ENCODE results near the gene PPP1R12B. TPM values are rescaled to one million over a fixed set of nuclear protein-coding genes. Genes with fewer than 3 reads are reported as not detected.
"Not testable (repeated sequence)": the region's sequence is repeated elsewhere in the genome, so short reads cannot be mapped to it uniquely, and the experiment has no call there.

The PPP1R12B gene
- total and polyA plus RNA-seq, 2 experiments from 2014 or later = 13.2 to 13.8 TPM

DNA sequence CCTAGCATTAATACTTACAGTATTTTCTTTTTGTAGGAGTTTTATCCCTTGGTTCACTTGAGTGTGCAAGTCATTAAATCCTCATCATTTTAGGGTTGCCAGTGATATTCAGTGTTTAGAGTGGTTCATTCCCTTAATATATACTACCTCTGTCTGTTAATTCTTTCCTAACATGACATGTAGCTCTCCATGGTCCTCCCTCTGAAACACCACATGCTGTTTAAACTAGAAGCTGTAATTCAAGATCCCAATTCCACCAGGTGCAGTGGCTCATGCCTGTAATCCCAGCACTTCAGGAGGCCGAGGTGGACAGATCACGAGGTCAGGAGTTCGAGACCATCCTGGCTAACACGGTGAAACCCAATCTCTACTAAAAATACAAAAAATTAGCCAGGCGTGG is 233.9 kb downstream of the PPP1R12B start:
- not testable (repeated sequence) for ATAC-seq; H3K4me2 ChIP-seq; H3K36me3 ChIP-seq (ENCODE audit: insufficient read depth)

DNA sequence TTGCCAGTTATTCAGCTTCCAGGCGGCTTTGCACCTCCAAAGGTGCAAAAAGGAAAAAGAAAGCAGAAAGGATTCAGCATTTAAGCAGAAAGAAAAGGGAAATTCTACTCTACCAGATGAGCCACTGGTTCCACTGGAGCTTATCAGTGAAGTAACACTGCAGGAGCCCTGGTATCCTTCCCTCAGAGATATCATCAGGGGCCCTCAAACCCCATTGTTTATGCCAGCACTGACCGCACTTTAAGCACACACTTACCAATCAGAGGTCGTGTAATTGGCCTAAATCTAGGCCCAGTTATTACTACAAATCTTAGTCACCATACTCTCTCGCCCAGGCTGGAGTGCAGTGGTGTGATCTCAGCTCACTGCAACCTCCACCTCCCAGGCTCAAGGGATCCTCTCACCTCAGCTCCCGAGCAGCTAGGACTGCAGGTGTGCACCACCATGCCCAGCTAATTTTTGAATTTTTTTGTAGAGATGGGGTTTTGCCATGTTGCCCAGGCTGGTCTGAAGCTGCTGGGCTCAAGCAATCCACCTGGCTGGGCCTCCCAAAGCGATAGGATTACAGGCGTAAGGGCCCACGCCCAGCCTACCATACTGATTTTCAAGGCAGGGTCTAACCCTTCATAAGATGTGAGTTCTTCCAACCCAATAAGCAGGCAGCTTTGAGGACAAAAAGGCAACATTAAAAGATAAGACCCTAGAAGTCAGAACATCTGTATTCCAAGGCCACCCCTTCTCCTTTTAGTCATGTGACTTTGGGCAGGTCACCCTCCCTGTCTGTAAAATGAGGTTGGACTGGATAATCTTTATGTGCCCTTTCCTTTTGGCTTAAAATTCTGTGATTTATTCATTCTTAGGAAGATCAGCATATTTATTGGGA is 236.4 kb downstream of the PPP1R12B start:
- H3K36me3 ChIP-seq (ENCODE audit: insufficient read depth) = no peaks in the 10 kb centered on the region
- Mint-ChIP-seq H3K4me3 (no peak overlapping the region), H3K27ac (no peak overlapping the region), H3K9me3 (no peaks in the 10 kb centered on the region), H3K27me3 (ENCODE audit: insufficient read depth, low read depth, poor library complexity) (peaks cover 2% of the 10 kb centered on the region), H3K4me1 (peaks cover 2% of the 10 kb centered on the region; the same call in 2 of the 3 replicates), H3K36me3 (ENCODE audit: low read depth) (peaks cover 3% of the 10 kb centered on the region; the same call in 1 of the 3 replicates)
- H3F3A ChIP-seq (replicated peaks; ENCODE audit: low read depth) = no peaks in the 10 kb centered on the region
- H3K27me3 ChIP-seq (ENCODE audit: insufficient read depth) = no peaks in the 10 kb centered on the region
- ATAC-seq = no peak
- no peak overlapping the region for H3K4me3 ChIP-seq
- H3K9me2 ChIP-seq (ENCODE audit: insufficient read depth) = 0 out of 2 replicates have a peak, but pooled peaks cover 4% of the 10 kb centered on the region
- H3K4me1 ChIP-seq (ENCODE audit: insufficient read depth) = no peaks in the 10 kb centered on the region
- H3K4me2 ChIP-seq = no peak overlapping the region
- no peaks in the 10 kb centered on the region for H4K20me1 ChIP-seq (replicated peaks; ENCODE audit: insufficient read depth)
- no peaks in the 10 kb centered on the region for H3K79me2 ChIP-seq (replicated peaks; ENCODE audit: insufficient read depth)
- no peak overlapping the region for H3K27ac ChIP-seq (ENCODE audit: low read depth)
- no peak for DNase-seq (ENCODE audit: low spot score)
- no peak overlapping the region for H2AFZ ChIP-seq
- TF ChIP-seq EZH2 (IDR thresholded peaks at IDR 0.05; ENCODE audit: low read depth, unreplicated experiment) (no peak), POLR2AphosphoS5 (IDR thresholded peaks at IDR 0.05; ENCODE audit: low read depth) (no peak), JUNB (IDR thresholded peaks at IDR 0.05; ENCODE audit: unreplicated experiment) (no peak), ZNF114 (CRISPR knock-in tag; IDR thresholded peaks at IDR 0.05) (no peak)
- TF ChIP-seq, protein P1, sequence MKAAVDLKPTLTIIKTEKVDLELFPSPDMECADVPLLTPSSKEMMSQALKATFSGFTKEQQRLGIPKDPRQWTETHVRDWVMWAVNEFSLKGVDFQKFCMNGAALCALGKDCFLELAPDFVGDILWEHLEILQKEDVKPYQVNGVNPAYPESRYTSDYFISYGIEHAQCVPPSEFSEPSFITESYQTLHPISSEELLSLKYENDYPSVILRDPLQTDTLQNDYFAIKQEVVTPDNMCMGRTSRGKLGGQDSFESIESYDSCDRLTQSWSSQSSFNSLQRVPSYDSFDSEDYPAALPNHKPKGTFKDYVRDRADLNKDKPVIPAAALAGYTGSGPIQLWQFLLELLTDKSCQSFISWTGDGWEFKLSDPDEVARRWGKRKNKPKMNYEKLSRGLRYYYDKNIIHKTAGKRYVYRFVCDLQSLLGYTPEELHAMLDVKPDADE (IDR thresholded peaks at IDR 0.05) = no peak
- TF ChIP-seq, protein P2, sequence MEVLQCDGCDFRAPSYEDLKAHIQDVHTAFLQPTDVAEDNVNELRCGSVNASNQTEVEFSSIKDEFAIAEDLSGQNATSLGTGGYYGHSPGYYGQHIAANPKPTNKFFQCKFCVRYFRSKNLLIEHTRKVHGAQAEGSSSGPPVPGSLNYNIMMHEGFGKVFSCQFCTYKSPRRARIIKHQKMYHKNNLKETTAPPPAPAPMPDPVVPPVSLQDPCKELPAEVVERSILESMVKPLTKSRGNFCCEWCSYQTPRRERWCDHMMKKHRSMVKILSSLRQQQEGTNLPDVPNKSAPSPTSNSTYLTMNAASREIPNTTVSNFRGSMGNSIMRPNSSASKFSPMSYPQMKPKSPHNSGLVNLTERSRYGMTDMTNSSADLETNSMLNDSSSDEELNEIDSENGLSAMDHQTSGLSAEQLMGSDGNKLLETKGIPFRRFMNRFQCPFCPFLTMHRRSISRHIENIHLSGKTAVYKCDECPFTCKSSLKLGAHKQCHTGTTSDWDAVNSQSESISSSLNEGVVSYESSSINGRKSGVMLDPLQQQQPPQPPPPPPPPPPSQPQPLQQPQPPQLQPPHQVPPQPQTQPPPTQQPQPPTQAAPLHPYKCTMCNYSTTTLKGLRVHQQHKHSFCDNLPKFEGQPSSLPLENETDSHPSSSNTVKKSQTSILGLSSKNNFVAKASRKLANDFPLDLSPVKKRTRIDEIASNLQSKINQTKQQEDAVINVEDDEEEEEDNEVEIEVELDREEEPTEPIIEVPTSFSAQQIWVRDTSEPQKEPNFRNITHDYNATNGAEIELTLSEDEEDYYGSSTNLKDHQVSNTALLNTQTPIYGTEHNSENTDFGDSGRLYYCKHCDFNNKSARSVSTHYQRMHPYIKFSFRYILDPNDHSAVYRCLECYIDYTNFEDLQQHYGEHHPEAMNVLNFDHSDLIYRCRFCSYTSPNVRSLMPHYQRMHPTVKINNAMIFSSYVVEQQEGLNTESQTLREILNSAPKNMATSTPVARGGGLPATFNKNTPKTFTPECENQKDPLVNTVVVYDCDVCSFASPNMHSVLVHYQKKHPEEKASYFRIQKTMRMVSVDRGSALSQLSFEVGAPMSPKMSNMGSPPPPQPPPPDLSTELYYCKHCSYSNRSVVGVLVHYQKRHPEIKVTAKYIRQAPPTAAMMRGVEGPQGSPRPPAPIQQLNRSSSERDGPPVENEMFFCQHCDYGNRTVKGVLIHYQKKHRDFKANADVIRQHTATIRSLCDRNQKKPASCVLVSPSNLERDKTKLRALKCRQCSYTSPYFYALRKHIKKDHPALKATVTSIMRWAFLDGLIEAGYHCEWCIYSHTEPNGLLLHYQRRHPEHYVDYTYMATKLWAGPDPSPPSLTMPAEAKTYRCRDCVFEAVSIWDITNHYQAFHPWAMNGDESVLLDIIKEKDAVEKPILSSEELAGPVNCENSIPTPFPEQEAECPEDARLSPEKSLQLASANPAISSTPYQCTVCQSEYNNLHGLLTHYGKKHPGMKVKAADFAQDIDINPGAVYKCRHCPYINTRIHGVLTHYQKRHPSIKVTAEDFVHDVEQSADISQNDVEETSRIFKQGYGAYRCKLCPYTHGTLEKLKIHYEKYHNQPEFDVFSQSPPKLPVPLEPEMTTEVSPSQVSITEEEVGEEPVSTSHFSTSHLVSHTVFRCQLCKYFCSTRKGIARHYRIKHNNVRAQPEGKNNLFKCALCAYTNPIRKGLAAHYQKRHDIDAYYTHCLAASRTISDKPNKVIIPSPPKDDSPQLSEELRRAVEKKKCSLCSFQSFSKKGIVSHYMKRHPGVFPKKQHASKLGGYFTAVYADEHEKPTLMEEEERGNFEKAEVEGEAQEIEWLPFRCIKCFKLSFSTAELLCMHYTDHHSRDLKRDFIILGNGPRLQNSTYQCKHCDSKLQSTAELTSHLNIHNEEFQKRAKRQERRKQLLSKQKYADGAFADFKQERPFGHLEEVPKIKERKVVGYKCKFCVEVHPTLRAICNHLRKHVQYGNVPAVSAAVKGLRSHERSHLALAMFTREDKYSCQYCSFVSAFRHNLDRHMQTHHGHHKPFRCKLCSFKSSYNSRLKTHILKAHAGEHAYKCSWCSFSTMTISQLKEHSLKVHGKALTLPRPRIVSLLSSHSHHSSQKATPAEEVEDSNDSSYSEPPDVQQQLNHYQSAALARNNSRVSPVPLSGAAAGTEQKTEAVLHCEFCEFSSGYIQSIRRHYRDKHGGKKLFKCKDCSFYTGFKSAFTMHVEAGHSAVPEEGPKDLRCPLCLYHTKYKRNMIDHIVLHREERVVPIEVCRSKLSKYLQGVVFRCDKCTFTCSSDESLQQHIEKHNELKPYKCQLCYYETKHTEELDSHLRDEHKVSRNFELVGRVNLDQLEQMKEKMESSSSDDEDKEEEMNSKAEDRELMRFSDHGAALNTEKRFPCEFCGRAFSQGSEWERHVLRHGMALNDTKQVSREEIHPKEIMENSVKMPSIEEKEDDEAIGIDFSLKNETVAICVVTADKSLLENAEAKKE (CRISPR knock-in tag; IDR thresholded peaks at IDR 0.05) = no peak
- TF ChIP-seq, protein P3, sequence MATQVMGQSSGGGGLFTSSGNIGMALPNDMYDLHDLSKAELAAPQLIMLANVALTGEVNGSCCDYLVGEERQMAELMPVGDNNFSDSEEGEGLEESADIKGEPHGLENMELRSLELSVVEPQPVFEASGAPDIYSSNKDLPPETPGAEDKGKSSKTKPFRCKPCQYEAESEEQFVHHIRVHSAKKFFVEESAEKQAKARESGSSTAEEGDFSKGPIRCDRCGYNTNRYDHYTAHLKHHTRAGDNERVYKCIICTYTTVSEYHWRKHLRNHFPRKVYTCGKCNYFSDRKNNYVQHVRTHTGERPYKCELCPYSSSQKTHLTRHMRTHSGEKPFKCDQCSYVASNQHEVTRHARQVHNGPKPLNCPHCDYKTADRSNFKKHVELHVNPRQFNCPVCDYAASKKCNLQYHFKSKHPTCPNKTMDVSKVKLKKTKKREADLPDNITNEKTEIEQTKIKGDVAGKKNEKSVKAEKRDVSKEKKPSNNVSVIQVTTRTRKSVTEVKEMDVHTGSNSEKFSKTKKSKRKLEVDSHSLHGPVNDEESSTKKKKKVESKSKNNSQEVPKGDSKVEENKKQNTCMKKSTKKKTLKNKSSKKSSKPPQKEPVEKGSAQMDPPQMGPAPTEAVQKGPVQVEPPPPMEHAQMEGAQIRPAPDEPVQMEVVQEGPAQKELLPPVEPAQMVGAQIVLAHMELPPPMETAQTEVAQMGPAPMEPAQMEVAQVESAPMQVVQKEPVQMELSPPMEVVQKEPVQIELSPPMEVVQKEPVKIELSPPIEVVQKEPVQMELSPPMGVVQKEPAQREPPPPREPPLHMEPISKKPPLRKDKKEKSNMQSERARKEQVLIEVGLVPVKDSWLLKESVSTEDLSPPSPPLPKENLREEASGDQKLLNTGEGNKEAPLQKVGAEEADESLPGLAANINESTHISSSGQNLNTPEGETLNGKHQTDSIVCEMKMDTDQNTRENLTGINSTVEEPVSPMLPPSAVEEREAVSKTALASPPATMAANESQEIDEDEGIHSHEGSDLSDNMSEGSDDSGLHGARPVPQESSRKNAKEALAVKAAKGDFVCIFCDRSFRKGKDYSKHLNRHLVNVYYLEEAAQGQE (IDR thresholded peaks at IDR 0.05; ENCODE audit: unreplicated experiment) = no peak

More for the DNA sequence above, 233.9 kb downstream of the PPP1R12B start:
- not testable (repeated sequence) for H4K20me1 ChIP-seq (replicated peaks; ENCODE audit: insufficient read depth); DNase-seq (ENCODE audit: low spot score); H3K27ac Mint-ChIP-seq; H3K4me3 Mint-ChIP-seq; H2AFZ ChIP-seq; H3K27me3 Mint-ChIP-seq (ENCODE audit: insufficient read depth, low read depth, poor library complexity); H3K4me3 ChIP-seq; H3K27ac ChIP-seq (ENCODE audit: low read depth); H3K27me3 ChIP-seq (ENCODE audit: insufficient read depth); H3K79me2 ChIP-seq (replicated peaks; ENCODE audit: insufficient read depth); H3K36me3 Mint-ChIP-seq (ENCODE audit: low read depth); H3F3A ChIP-seq (replicated peaks; ENCODE audit: low read depth); H3K9me3 Mint-ChIP-seq; H3K9me2 ChIP-seq (ENCODE audit: insufficient read depth)
- peaks cover 20% of the 10 kb centered on the region for H3K4me1 ChIP-seq (ENCODE audit: insufficient read depth)
- H3K4me1 Mint-ChIP-seq = peaks cover 27% of the 10 kb centered on the region
